ENCODE results near the gene TAS2R39.

Gene TAS2R39

DNA sequence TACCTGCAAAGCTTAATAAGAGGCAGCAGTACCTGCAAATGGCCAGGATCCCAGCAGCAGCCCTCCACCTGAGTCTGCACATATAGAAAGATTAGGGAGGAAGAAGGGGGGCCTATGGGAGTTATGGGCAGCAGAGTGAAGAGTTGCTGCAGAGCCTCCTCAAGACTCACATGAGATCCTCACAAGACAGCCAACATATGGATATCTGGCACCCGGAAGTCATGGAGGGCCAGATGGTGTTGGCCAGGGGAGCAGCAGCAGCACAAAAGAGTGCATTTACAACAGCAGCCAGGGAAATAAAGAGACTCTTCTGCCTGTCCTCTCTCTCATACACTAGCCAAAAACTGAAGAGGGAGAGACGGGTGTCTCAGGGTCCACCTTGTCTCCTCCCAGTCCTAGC lies 34.6 kb downstream of the TAS2R39 start:
- Histone ChIP-seq H3K27me3 (ENCODE audit: control insufficient read depth in 1 of 2, insufficient read depth in 2 of 2, low read length in 2 of 2) (no peaks in the 10 kb centered on the region), H3K9me3 (ENCODE audit: low read length) (no peaks in the 10 kb centered on the region), H3K36me3 (ENCODE audit: insufficient read depth, low read length) (no peaks in the 10 kb centered on the region), H3K4me3 (ENCODE audit: low read depth in 1 of 2, low read length in 2 of 2) (no peak overlapping the region), H3K27ac (ENCODE audit: low read depth, low read length) (no peak overlapping the region), H3K4me1 (ENCODE audit: insufficient read depth, low read length) (no peaks in the 10 kb centered on the region), H3K9ac (ENCODE audit: low read length) (no peak overlapping the region)

DNA sequence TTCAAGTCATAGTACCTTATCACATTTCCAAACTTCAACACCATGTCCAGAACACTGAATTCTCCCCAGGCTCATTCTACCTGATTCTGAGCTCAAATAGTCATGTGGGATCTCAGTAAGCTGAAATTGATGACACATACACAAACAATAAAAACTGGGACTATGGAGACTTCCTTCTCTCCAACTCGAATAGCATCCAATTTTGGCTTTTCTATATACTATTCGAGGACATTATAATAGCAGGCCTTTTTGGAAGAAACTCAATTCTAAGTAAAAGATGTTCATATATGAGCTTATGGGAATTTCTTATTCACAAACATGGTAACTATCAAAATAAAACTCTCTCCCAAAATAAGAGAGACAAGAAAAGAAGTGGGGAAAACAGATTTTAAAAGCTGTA lies 38.1 kb downstream of the TAS2R39 start:
- Histone ChIP-seq H3K27me3 (ENCODE audit: control insufficient read depth in 1 of 2, insufficient read depth in 2 of 2, low read length in 2 of 2) (no peaks in the 10 kb centered on the region), H3K9me3 (ENCODE audit: low read length) (no peaks in the 10 kb centered on the region), H3K4me3 (ENCODE audit: low read depth in 1 of 2, low read length in 2 of 2) (no peak overlapping the region), H3K27ac (ENCODE audit: low read depth, low read length) (no peak overlapping the region), H3K9ac (ENCODE audit: low read length) (no peak overlapping the region), H3K4me1 (ENCODE audit: insufficient read depth, low read length) (no peaks in the 10 kb centered on the region), H3K36me3 (ENCODE audit: insufficient read depth, low read length) (no peaks in the 10 kb centered on the region)

DNA sequence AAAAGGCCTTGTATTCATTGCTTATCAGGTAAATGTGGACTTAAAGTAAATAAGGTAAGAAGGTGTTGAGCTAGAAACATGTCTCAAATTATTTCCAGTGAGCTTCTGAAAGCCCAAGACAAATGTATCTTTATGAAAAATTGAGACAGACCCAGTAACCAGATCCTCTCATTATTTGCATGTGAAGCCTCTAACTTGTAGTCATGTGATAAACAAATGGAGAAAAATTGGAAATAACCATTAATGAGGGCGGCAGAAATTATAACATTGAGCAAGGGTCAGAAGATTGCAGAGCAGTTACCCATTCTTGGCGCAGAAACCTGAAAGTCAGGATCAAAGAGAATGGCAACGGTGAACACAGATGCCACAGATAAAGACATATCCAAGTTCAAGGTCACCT lies 38.5 kb downstream of the TAS2R39 start, which contains the start of gene TAS2R40:
TAS2R40 (plus strand) TSS at position 301 of the 400 bp plus-strand sequence; CDS start at position 343, 42 bp downstream.
- Histone ChIP-seq H3K4me1 (ENCODE audit: insufficient read depth, low read length) (no peaks in the 10 kb centered on the region), H3K27me3 (ENCODE audit: control insufficient read depth in 1 of 2, insufficient read depth in 2 of 2, low read length in 2 of 2) (no peaks in the 10 kb centered on the region), H3K9ac (ENCODE audit: low read length) (no peak within 1 kb of the TSS), H3K27ac (ENCODE audit: low read depth, low read length) (no peak within 1 kb of the TSS), H3K36me3 (ENCODE audit: insufficient read depth, low read length) (no peaks in the 10 kb centered on the region), H3K9me3 (ENCODE audit: low read length) (no peaks in the 10 kb centered on the region), H3K4me3 (ENCODE audit: low read depth in 1 of 2, low read length in 2 of 2) (no peak within 1 kb of the TSS)

DNA sequence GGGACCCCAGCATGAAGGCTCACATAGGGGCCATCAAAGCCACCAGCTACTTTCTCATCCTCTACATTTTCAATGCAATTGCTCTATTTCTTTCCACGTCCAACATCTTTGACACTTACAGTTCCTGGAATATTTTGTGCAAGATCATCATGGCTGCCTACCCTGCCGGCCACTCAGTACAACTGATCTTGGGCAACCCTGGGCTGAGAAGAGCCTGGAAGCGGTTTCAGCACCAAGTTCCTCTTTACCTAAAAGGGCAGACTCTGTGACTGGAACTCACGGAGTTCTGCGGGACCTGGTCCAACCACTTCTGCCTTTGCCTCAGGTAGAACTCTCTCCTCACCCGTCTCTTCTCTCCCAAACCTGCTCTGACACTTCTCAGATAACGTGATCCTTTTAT lies 39.6 kb downstream of the TAS2R39 start:
- Histone ChIP-seq H3K4me1 (ENCODE audit: insufficient read depth, low read length) (no peaks in the 10 kb centered on the region), H3K36me3 (ENCODE audit: insufficient read depth, low read length) (no peaks in the 10 kb centered on the region), H3K9ac (ENCODE audit: low read length) (no peak overlapping the region), H3K4me3 (ENCODE audit: low read depth in 1 of 2, low read length in 2 of 2) (no peak overlapping the region), H3K9me3 (ENCODE audit: low read length) (no peaks in the 10 kb centered on the region), H3K27me3 (ENCODE audit: control insufficient read depth in 1 of 2, insufficient read depth in 2 of 2, low read length in 2 of 2) (no peaks in the 10 kb centered on the region), H3K27ac (ENCODE audit: low read depth, low read length) (no peak overlapping the region)

- Histone ChIP-seq H3K27me3 (ENCODE audit: control insufficient read depth in 1 of 2, insufficient read depth in 2 of 2, low read length in 2 of 2) (no peaks in the 10 kb centered on the region), H3K4me1 (ENCODE audit: insufficient read depth, low read length) (no peaks in the 10 kb centered on the region), H3K36me3 (ENCODE audit: insufficient read depth, low read length) (no peaks in the 10 kb centered on the region), H3K4me3 (ENCODE audit: low read depth in 1 of 2, low read length in 2 of 2) (no peak overlapping the region), H3K9me3 (ENCODE audit: low read length) (no peaks in the 10 kb centered on the region), H3K27ac (ENCODE audit: low read depth, low read length) (no peak overlapping the region), H3K9ac (ENCODE audit: low read length) (no peak overlapping the region)
Measured at GRCh38 chr7:143223784-143224183, 40.6 kb downstream of the TAS2R39 start.

GRCh38 chr7:143225047-143225446 lies 41.8 kb downstream of the TAS2R39 start:
- Histone ChIP-seq H3K27me3 (ENCODE audit: control insufficient read depth in 1 of 2, insufficient read depth in 2 of 2, low read length in 2 of 2) (no peaks in the 10 kb centered on the region), H3K27ac (ENCODE audit: low read depth, low read length) (no peak overlapping the region), H3K4me3 (ENCODE audit: low read depth in 1 of 2, low read length in 2 of 2) (no peak overlapping the region), H3K36me3 (ENCODE audit: insufficient read depth, low read length) (no peaks in the 10 kb centered on the region), H3K4me1 (ENCODE audit: insufficient read depth, low read length) (no peaks in the 10 kb centered on the region), H3K9me3 (ENCODE audit: low read length) (no peaks in the 10 kb centered on the region), H3K9ac (ENCODE audit: low read length) (no peak overlapping the region)

DNA sequence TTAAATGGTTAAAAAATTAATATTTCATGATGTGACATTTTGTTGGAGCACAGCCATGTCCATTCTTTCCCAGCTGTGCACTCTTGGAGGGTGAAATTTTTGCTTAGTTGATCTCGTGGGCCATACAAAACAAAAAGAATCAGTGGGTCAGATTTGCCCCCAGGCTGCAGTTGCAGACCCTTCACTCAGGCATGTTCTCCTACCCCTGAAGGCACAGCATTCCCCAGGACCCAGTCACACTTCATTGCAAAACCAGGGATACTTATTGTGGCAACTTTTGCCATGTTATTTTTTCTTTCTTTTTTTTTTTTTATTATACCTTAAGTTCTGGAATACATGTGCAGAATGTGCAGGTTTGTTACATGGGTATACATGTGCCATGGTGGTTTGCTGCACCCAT lies 44.6 kb downstream of the TAS2R39 start:
- H3K4me1 ChIP-seq (ENCODE audit: insufficient read depth, low read length) = no peaks in the 10 kb centered on the region
- no peak overlapping the region for H3K27ac ChIP-seq (ENCODE audit: low read depth, low read length)
- no peaks in the 10 kb centered on the region for H3K9me3 ChIP-seq (ENCODE audit: low read length)
- H3K9ac ChIP-seq (ENCODE audit: low read length) = no peak overlapping the region
- H3K36me3 ChIP-seq (ENCODE audit: insufficient read depth, low read length) = no peaks in the 10 kb centered on the region
- no peaks in the 10 kb centered on the region for H3K27me3 ChIP-seq (ENCODE audit: control insufficient read depth in 1 of 2, insufficient read depth in 2 of 2, low read length in 2 of 2)
- no peak overlapping the region for H3K4me3 ChIP-seq (ENCODE audit: low read depth in 1 of 2, low read length in 2 of 2)

DNA sequence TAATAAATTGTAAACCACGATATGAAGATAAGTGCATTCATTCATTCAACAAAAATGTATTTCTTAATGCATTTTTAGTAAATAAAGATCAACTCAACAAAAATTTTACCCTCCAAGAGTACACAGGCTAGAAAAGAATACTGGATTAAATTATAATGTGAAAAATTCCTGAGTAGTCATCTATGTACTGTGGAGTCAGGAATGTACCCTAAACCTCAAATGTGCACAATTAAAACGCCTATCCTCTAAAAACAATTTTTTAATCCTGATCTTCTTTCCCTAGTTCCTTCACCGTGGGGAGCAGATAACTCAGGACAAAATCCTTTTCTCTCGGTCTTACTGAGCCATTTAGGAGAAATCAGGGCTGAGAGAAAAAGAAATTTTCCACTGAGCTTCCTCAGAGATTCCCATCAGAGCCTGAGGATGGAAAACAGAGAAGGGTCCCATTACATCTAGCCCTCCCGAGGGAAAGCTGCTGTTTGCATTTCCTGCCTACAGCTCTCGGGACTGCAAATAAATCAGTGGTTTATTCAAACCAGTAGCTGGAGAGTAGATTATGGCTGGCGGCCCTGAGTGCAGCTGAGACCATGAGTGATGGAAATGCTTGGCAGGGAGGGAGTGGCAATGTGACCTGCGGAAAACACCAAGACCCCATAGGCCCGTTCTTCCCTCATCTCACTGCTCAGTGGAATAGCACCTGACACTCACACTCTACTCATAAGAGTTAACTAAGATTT lies 46.0 kb downstream of the TAS2R39 start:
- Histone ChIP-seq H3K4me1 (ENCODE audit: insufficient read depth, low read length) (no peaks in the 10 kb centered on the region), H3K27ac (ENCODE audit: low read depth, low read length) (no peak overlapping the region), H3K9ac (ENCODE audit: low read length) (no peak overlapping the region), H3K4me3 (ENCODE audit: low read depth in 1 of 2, low read length in 2 of 2) (no peak overlapping the region), H3K36me3 (ENCODE audit: insufficient read depth, low read length) (no peaks in the 10 kb centered on the region), H3K9me3 (ENCODE audit: low read length) (no peaks in the 10 kb centered on the region), H3K27me3 (ENCODE audit: control insufficient read depth in 1 of 2, insufficient read depth in 2 of 2, low read length in 2 of 2) (no peaks in the 10 kb centered on the region)

GRCh38 chr7:143230602-143231457 lies 47.6 kb downstream of the TAS2R39 start:
- Histone ChIP-seq H3K36me3 (ENCODE audit: insufficient read depth, low read length) (no peaks in the 10 kb centered on the region), H3K9ac (ENCODE audit: low read length) (no peak overlapping the region), H3K9me3 (ENCODE audit: low read length) (no peaks in the 10 kb centered on the region), H3K4me1 (ENCODE audit: insufficient read depth, low read length) (no peaks in the 10 kb centered on the region), H3K27ac (ENCODE audit: low read depth, low read length) (no peak overlapping the region), H3K4me3 (ENCODE audit: low read depth in 1 of 2, low read length in 2 of 2) (no peak overlapping the region), H3K27me3 (ENCODE audit: control insufficient read depth in 1 of 2, insufficient read depth in 2 of 2, low read length in 2 of 2) (no peaks in the 10 kb centered on the region)
